ENCODE measurements around the gene CLDN6.

CLDN6 gene

GRCh38 chr16:2991566-2992261, 26.3 kb downstream of the CLDN6 start:
- no peaks in the 10 kb centered on the region for H3K4me1 Mint-ChIP-seq (ENCODE audit: low read depth in 2 of 2)
- no peak overlapping the region for H3K27ac Mint-ChIP-seq
- ATAC-seq (replicated peaks) (no peak), DNase-seq (no peak)
- no peaks in the 10 kb centered on the region for H3K9me3 Mint-ChIP-seq
- H3K4me3 Mint-ChIP-seq, result no peak overlapping the region
- H3K27me3 Mint-ChIP-seq, result peaks cover 1 to 32% of the 10 kb centered on the region in 2 donors
- no peaks in the 10 kb centered on the region for H3K36me3 Mint-ChIP-seq (ENCODE audit: insufficient read depth)

GRCh38 chr16:2990891-2991290, 27.1 kb downstream of the CLDN6 start:
- ATAC-seq (replicated peaks), result no peak
- no peak for DNase-seq
- Mint-ChIP-seq H3K4me1 (ENCODE audit: low read depth in 2 of 2) (no peaks in the 10 kb centered on the region), H3K36me3 (ENCODE audit: insufficient read depth) (no peaks in the 10 kb centered on the region), H3K27me3 (peaks cover 5 to 37% of the 10 kb centered on the region in 2 donors), H3K4me3 (no peak overlapping the region), H3K9me3 (no peaks in the 10 kb centered on the region), H3K27ac (no peak overlapping the region)

- H3K9me3 Mint-ChIP-seq, result no peaks in the 10 kb centered on the region
- no peak overlapping the region for H3K4me3 Mint-ChIP-seq
- no peak overlapping the region for H3K27ac Mint-ChIP-seq
- peaks cover 5 to 37% of the 10 kb centered on the region in 2 donors for H3K27me3 Mint-ChIP-seq
- ATAC-seq (replicated peaks) (no peak), DNase-seq (no peak)
- H3K36me3 Mint-ChIP-seq (ENCODE audit: insufficient read depth), result no peaks in the 10 kb centered on the region
- H3K4me1 Mint-ChIP-seq (ENCODE audit: low read depth in 2 of 2), result peaks cover 3 to 4% of the 10 kb centered on the region in 2 donors
These were observed 29.3 kb downstream of the CLDN6 start for GRCh38 chr16:2988590-2989099.

- peaks cover 5 to 37% of the 10 kb centered on the region in 2 donors for H3K27me3 Mint-ChIP-seq
- ATAC-seq (replicated peaks), result no peak
- H3K4me3 Mint-ChIP-seq, result no peak overlapping the region
- no peaks in the 10 kb centered on the region for H3K9me3 Mint-ChIP-seq
- H3K27ac Mint-ChIP-seq, result no peak overlapping the region
- H3K36me3 Mint-ChIP-seq (ENCODE audit: insufficient read depth), result no peaks in the 10 kb centered on the region
- DNase-seq, result no peak
- H3K4me1 Mint-ChIP-seq (ENCODE audit: low read depth in 2 of 2), result peaks cover 4% of the 10 kb centered on the region in 2 donors
These were observed 30.1 kb downstream of the CLDN6 start for GRCh38 chr16:2987833-2988232.

GRCh38 chr16:2987286-2987685, 30.7 kb downstream of the CLDN6 start:
- Mint-ChIP-seq H3K4me3 (no peak overlapping the region), H3K36me3 (ENCODE audit: insufficient read depth) (no peaks in the 10 kb centered on the region), H3K27me3 (peaks cover 5 to 37% of the 10 kb centered on the region in 2 donors), H3K27ac (no peak overlapping the region), H3K9me3 (no peaks in the 10 kb centered on the region), H3K4me1 (ENCODE audit: low read depth in 2 of 2) (peaks cover 4% of the 10 kb centered on the region in 2 donors)
- no peak for DNase-seq
- ATAC-seq (replicated peaks), result no peak

GRCh38 chr16:2986623-2987188, 31.3 kb downstream of the CLDN6 start:
- peak overlapping the region in 1 of 2 donors; percentile 38 for H3K27ac Mint-ChIP-seq
- no peak overlapping the region for H3K4me3 Mint-ChIP-seq
- H3K36me3 Mint-ChIP-seq (ENCODE audit: insufficient read depth), result no peaks in the 10 kb centered on the region
- peaks cover 5 to 37% of the 10 kb centered on the region in 2 donors for H3K27me3 Mint-ChIP-seq
- ATAC-seq (replicated peaks) (no peak), DNase-seq (no peak)
- H3K4me1 Mint-ChIP-seq (ENCODE audit: low read depth in 2 of 2), result peaks cover 5 to 6% of the 10 kb centered on the region in 2 donors
- H3K9me3 Mint-ChIP-seq, result no peaks in the 10 kb centered on the region

- ATAC-seq (replicated peaks), result no peak
- no peak for DNase-seq
- Mint-ChIP-seq H3K9me3 (no peaks in the 10 kb centered on the region), H3K4me1 (ENCODE audit: low read depth in 2 of 2) (peaks cover 10 to 11% of the 10 kb centered on the region in 2 donors), H3K4me3 (no peak overlapping the region), H3K27ac (no peak overlapping the region), H3K36me3 (ENCODE audit: insufficient read depth) (peaks cover 4% of the 10 kb centered on the region), H3K27me3 (peaks cover 5 to 37% of the 10 kb centered on the region in 2 donors)
These were observed 32.1 kb downstream of the CLDN6 start for GRCh38 chr16:2985893-2986355.

- H3K27ac Mint-ChIP-seq, result no peak overlapping the region
- peaks cover 5 to 33% of the 10 kb centered on the region in 2 donors for H3K27me3 Mint-ChIP-seq
- no peak overlapping the region for H3K4me3 Mint-ChIP-seq
- H3K4me1 Mint-ChIP-seq (ENCODE audit: low read depth in 2 of 2), result peaks cover 11% of the 10 kb centered on the region in 2 donors
- DNase-seq (no peak), ATAC-seq (replicated peaks) (no peak)
- no peaks in the 10 kb centered on the region for H3K9me3 Mint-ChIP-seq
- H3K36me3 Mint-ChIP-seq (ENCODE audit: insufficient read depth), result peaks cover 4% of the 10 kb centered on the region
These were observed 32.5 kb downstream of the CLDN6 start for GRCh38 chr16:2985462-2985861.

- ATAC-seq (replicated peaks) (peak; percentile 47), DNase-seq (peak; percentile 36 to 43 (median 41))
- Mint-ChIP-seq H3K27ac (no peak overlapping the region), H3K9me3 (no peaks in the 10 kb centered on the region), H3K4me1 (ENCODE audit: low read depth in 2 of 2) (peaks cover 11 to 15% of the 10 kb centered on the region in 2 donors), H3K36me3 (ENCODE audit: insufficient read depth) (peaks cover 4% of the 10 kb centered on the region), H3K27me3 (peaks cover 5 to 15% of the 10 kb centered on the region in 2 donors), H3K4me3 (peak overlapping the region; percentile 31 to 55)
These were observed 34.3 kb downstream of the CLDN6 start for GRCh38 chr16:2983706-2984136.

- ATAC-seq (replicated peaks) (no peak), DNase-seq (no peak)
- Mint-ChIP-seq H3K9me3 (no peaks in the 10 kb centered on the region), H3K27ac (no peak overlapping the region), H3K4me1 (ENCODE audit: low read depth in 2 of 2) (peaks cover 11 to 15% of the 10 kb centered on the region in 2 donors), H3K36me3 (ENCODE audit: insufficient read depth) (peaks cover 4% of the 10 kb centered on the region), H3K4me3 (peak overlapping the region; percentile 19 to 78), H3K27me3 (peaks cover 5 to 9% of the 10 kb centered on the region in 2 donors)
These were observed 35.6 kb downstream of the CLDN6 start for GRCh38 chr16:2982402-2982801.

GRCh38 chr16:2981899-2982250, 36.1 kb downstream of the CLDN6 start:
- Mint-ChIP-seq H3K4me1 (ENCODE audit: low read depth in 2 of 2) (peaks cover 11 to 15% of the 10 kb centered on the region in 2 donors), H3K27ac (peak overlapping the region; percentile 84 to 88), H3K4me3 (peak overlapping the region; percentile 74 to 78)

GRCh38 chr16:2981177-2981898, 36.6 kb downstream of the CLDN6 start:
- Mint-ChIP-seq H3K4me3 (peak overlapping the region; percentile 74 to 78), H3K4me1 (ENCODE audit: low read depth in 2 of 2) (peaks cover 11 to 15% of the 10 kb centered on the region in 2 donors), H3K36me3 (ENCODE audit: insufficient read depth) (peaks cover 4% of the 10 kb centered on the region), H3K9me3 (no peaks in the 10 kb centered on the region), H3K27me3 (peaks cover under 1 to 2% of the 10 kb centered on the region in 2 donors), H3K27ac (peak overlapping the region; percentile 84 to 88)
- DNase-seq (no peak), ATAC-seq (replicated peaks) (no peak)

More at GRCh38 chr16:2981899-2982250, 36.1 kb downstream of the CLDN6 start:
- ATAC-seq (replicated peaks), result no peak
- H3K9me3 Mint-ChIP-seq, result no peaks in the 10 kb centered on the region
- no peak for DNase-seq
- H3K27me3 Mint-ChIP-seq, result peaks cover 5 to 7% of the 10 kb centered on the region in 2 donors
- peaks cover 4% of the 10 kb centered on the region for H3K36me3 Mint-ChIP-seq (ENCODE audit: insufficient read depth)

All from effector memory CD8-positive, alpha-beta T cell (primary cell).